PC-9 (cell line): ENCODE results near the gene C3orf20. TPM values are rescaled to one million over a fixed set of nuclear protein-coding genes. Genes with fewer than 3 reads are reported as not detected.

Experiments used
- BruUV-seq: library from RNA; stranded (reverse); fragments of 400-500 nt; replicated peaks from 2 replicates; lab custom pipeline; 2021; lab: Mats Ljungman, UMichigan
- CTCF ChIA-PET: fragments of 300-600 bp; sonication (Branson Sonifier 250); formaldehyde crosslinking; loops from one replicate; lab custom pipeline; 2022; ENCODE audit warnings: antibody characterized with exemption; lab: Charles Lee
- POLR2A ChIA-PET: fragments of 300-600 bp; sonication (Branson Sonifier 250); formaldehyde crosslinking; loops from one replicate; lab custom pipeline; 2022; ENCODE audit warnings: antibody characterized with exemption; ENCODE audit not compliant: unreplicated experiment; lab: Charles Lee
- DNase-seq, 2 experiments: peaks; one replicate each; pipeline versions ENCODE4 v3.0.0 to v3.0.0-alpha.2; 2015 to 2022; ENCODE audit warnings: mixed read lengths in 1 of 2
- H2AFZ ChIP-seq: fragments of 200-600 bp; sonication (generic); 2 replicates; pipeline ENCODE4 v1.8.1; 2017; ENCODE audit warnings: antibody characterized with exemption
- H3F3A ChIP-seq: fragments of 200-600 bp; sonication (generic); 2 replicates; pipeline ENCODE4 v1.8.1; 2017; ENCODE audit warnings: antibody characterized with exemption, mild to moderate bottlenecking, low read depth; ENCODE audit not compliant: insufficient read depth
- H3K27ac ChIP-seq: fragments of 200-600 bp; sonication (generic); 2 replicates; pipeline ENCODE4 v1.6.1; 2016; ENCODE audit warnings: mixed run types
- H3K27me3 ChIP-seq: fragments of 200-600 bp; sonication (generic); 2 replicates; pipeline ENCODE4 v1.6.1; 2016; ENCODE audit warnings: low read depth, mixed run types; ENCODE audit not compliant: insufficient read depth
- H3K36me3 ChIP-seq: fragments of 200-600 bp; sonication (generic); 2 replicates; pipeline ENCODE4 v1.6.1; 2016; ENCODE audit warnings: low read depth, mixed run types
- H3K4me1 ChIP-seq: fragments of 200-600 bp; sonication (generic); replicated peaks from 2 replicates; pipeline ENCODE4 v1.6.1; 2016; ENCODE audit warnings: mixed run types; ENCODE audit not compliant: insufficient read depth
- H3K4me2 ChIP-seq: fragments of 200-600 bp; sonication (generic); 2 replicates; pipeline ENCODE4 v1.6.1; 2017; ENCODE audit warnings: mixed run types
- H3K4me3 ChIP-seq: fragments of 200-600 bp; sonication (generic); 2 replicates; pipeline ENCODE4 v1.6.1; 2016; ENCODE audit warnings: mixed run types
- H3K79me2 ChIP-seq: fragments of 200-600 bp; sonication (generic); 2 replicates; pipeline ENCODE4 v1.6.1; 2017; ENCODE audit warnings: low read depth, mixed run types
- H3K9me2 ChIP-seq: fragments of 200-600 bp; sonication (generic); 2 replicates; pipeline ENCODE4 v1.8.1; 2017; ENCODE audit warnings: mild to moderate bottlenecking; ENCODE audit not compliant: insufficient read depth
- H3K9me3 ChIP-seq: fragments of 200-600 bp; sonication (generic); 2 replicates; pipeline ENCODE4 v1.8.1; 2016; ENCODE audit warnings: low read depth; ENCODE audit not compliant: insufficient read depth
- H4K20me1 ChIP-seq: fragments of 200-600 bp; sonication (generic); 2 replicates; pipeline ENCODE4 v1.8.1; 2017; ENCODE audit not compliant: insufficient read depth
- EZH2 ChIP-seq: fragments of 200-600 bp; sonication (generic); IDR thresholded peaks from 2 replicates; pipeline ENCODE4 v1.8.0; 2017; ENCODE audit warnings: antibody characterized with exemption, low read depth
- intact Hi-C: fragments of 100-400 bp; cut with micrococcal nuclease; formaldehyde crosslinking; loops from one replicate; pipeline ENCODE4 v1.10.0; 2022; ENCODE audit not compliant: unreplicated experiment
- total RNA-seq: library from RNA; stranded (reverse); gene quantifications from 2 replicates; pipeline ENCODE4 v1.2.3, GENCODE V29; 2021
- TF ChIP-seq, protein P1 (sequence below): fragments of 200-600 bp; sonication (generic); conservative IDR thresholded peaks from 2 replicates; pipeline ENCODE4 v1.6.1; 2017; ENCODE audit warnings: mixed run types, antibody characterized with exemption, mild to moderate bottlenecking, moderate library complexity

The C3orf20 gene
- total RNA-seq, 1 experiment from 2014 or later: not detected

- no peak within 1 kb of the TSS for H3K27ac ChIP-seq
- no peaks in the 10 kb centered on the region for H3K4me1 ChIP-seq
- H3K79me2 ChIP-seq: no peaks in the 10 kb centered on the region
- TF ChIP-seq, protein P1, sequence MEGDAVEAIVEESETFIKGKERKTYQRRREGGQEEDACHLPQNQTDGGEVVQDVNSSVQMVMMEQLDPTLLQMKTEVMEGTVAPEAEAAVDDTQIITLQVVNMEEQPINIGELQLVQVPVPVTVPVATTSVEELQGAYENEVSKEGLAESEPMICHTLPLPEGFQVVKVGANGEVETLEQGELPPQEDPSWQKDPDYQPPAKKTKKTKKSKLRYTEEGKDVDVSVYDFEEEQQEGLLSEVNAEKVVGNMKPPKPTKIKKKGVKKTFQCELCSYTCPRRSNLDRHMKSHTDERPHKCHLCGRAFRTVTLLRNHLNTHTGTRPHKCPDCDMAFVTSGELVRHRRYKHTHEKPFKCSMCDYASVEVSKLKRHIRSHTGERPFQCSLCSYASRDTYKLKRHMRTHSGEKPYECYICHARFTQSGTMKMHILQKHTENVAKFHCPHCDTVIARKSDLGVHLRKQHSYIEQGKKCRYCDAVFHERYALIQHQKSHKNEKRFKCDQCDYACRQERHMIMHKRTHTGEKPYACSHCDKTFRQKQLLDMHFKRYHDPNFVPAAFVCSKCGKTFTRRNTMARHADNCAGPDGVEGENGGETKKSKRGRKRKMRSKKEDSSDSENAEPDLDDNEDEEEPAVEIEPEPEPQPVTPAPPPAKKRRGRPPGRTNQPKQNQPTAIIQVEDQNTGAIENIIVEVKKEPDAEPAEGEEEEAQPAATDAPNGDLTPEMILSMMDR: no peak
- no peak for TF ChIP-seq EZH2
- BruUV-seq: no TSS peak
- intact Hi-C loops: no loop called here
- ChIA-PET CTCF (no interaction called here), POLR2A (no interaction called here)
- no peaks in the 10 kb centered on the region for H3K9me2 ChIP-seq
- H3F3A ChIP-seq: no peaks in the 10 kb centered on the region
- no peaks in the 10 kb centered on the region for H3K36me3 ChIP-seq
- H2AFZ ChIP-seq: no peak within 1 kb of the TSS
- H3K4me2 ChIP-seq: no peak within 1 kb of the TSS
- H3K9me3 ChIP-seq: no peaks in the 10 kb centered on the region
- no peak within 1 kb of the TSS for H3K4me3 ChIP-seq
- H3K27me3 ChIP-seq: peaks cover 31% of the 10 kb centered on the region; the same call in 1 of the 2 replicates
- H4K20me1 ChIP-seq: no peaks in the 10 kb centered on the region
- DNase-seq: no peak
These were observed 144.0 kb downstream of the C3orf20 start, which contains the start of gene FGD5 for GRCh38 chr3:14818804-14819500. Gene FGD5 (plus strand): TSS chr3:14818962. CDS start chr3:14819072, 110 bp downstream.

DNA sequence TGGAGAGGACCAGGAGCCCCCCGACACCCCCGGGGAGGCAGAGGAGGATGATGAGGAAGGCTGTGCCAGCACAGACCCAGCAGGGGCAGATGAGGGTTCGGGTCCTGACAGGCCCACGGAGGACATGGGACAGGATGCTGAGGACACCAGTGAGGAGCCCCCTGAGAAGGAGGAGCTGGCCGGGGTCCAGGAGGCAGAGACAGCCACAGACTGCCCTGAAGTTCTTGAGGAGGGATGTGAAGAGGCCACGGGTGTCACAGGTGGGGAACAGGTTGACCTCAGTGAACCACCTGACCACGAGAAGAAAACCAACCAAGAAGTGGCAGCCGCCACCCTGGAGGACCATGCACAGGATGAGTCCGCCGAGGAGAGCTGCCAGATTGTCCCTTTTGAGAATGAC lies 144.7 kb downstream of the C3orf20 start:
- no TSS peak for BruUV-seq
- TF ChIP-seq, protein P1: no peak
- no peak for TF ChIP-seq EZH2
- Histone ChIP-seq H2AFZ (no peak overlapping the region), H3K27ac (no peak overlapping the region), H3K27me3 (peaks cover 30% of the 10 kb centered on the region), H3K9me3 (no peaks in the 10 kb centered on the region), H4K20me1 (no peaks in the 10 kb centered on the region), H3K36me3 (no peaks in the 10 kb centered on the region), H3F3A (no peaks in the 10 kb centered on the region), H3K4me2 (no peak overlapping the region), H3K4me1 (no peaks in the 10 kb centered on the region), H3K9me2 (no peaks in the 10 kb centered on the region), H3K4me3 (no peak overlapping the region), H3K79me2 (no peaks in the 10 kb centered on the region)
- CTCF ChIA-PET: no interaction called here
- POLR2A ChIA-PET: no interaction called here
- no peak for DNase-seq
- intact Hi-C loops: no loop called here

GRCh38 chr3:14820156-14820555 lies 145.2 kb downstream of the C3orf20 start:
- H3K79me2 ChIP-seq: no peaks in the 10 kb centered on the region
- no peaks in the 10 kb centered on the region for H3F3A ChIP-seq
- ChIA-PET CTCF (no interaction called here), POLR2A (no interaction called here)
- no peaks in the 10 kb centered on the region for H3K36me3 ChIP-seq
- H4K20me1 ChIP-seq: no peaks in the 10 kb centered on the region
- no peak overlapping the region for H2AFZ ChIP-seq
- H3K9me3 ChIP-seq: no peaks in the 10 kb centered on the region
- no peak for DNase-seq
- peaks cover 30% of the 10 kb centered on the region for H3K27me3 ChIP-seq
- no TSS peak for BruUV-seq
- TF ChIP-seq EZH2: no peak
- TF ChIP-seq, protein P1: no peak
- intact Hi-C loops: no loop called here
- no peaks in the 10 kb centered on the region for H3K9me2 ChIP-seq
- H3K4me3 ChIP-seq: no peak overlapping the region
- H3K4me2 ChIP-seq: no peak overlapping the region
- no peaks in the 10 kb centered on the region for H3K4me1 ChIP-seq
- no peak overlapping the region for H3K27ac ChIP-seq
